Type B pancreatic cell (in vitro differentiated cells): ENCODE results near the gene ATRX. TPM values are rescaled to one million over a fixed set of nuclear protein-coding genes. Genes with fewer than 3 reads are reported as not detected.
"Not testable (repeated sequence)": the region's sequence is repeated elsewhere in the genome, so short reads cannot be mapped to it uniquely, and the experiment has no call there.

Source experiments
- DNase-seq: peaks from one replicate; pipeline ENCODE4 v3.0.0; 2021; ENCODE audit warnings: mixed read lengths; ENCODE audit not compliant: unreplicated experiment; ENCODE audit errors: extremely low spot score
- H3K27ac Mint-ChIP-seq: 2 replicates; pipeline ENCODE4 v1.8.0; 2021; ENCODE audit warnings: mild to moderate bottlenecking, mixed read lengths
- H3K27me3 Mint-ChIP-seq: 2 replicates; pipeline ENCODE4 v1.8.0; 2021; ENCODE audit warnings: mixed read lengths
- H3K36me3 Mint-ChIP-seq: 2 replicates; pipeline ENCODE4 v1.8.0; 2021; ENCODE audit warnings: mixed read lengths
- H3K4me1 Mint-ChIP-seq: one replicate; pipeline ENCODE4 v1.8.0; 2021; ENCODE audit warnings: mixed read lengths; ENCODE audit not compliant: unreplicated experiment
- H3K4me3 Mint-ChIP-seq: 2 replicates; pipeline ENCODE4 v1.8.0; 2021; ENCODE audit warnings: mild to moderate bottlenecking, mixed read lengths
- H3K9me3 Mint-ChIP-seq: 2 replicates; pipeline ENCODE4 v1.8.0; 2021; ENCODE audit warnings: mixed read lengths
- total RNA-seq: library from RNA; stranded (reverse); gene quantifications from 2 replicates; pipeline ENCODE4 v1.2.1, GENCODE V29; 2021; ENCODE audit warnings: low replicate concordance
- TF ChIP-seq, protein P1 (sequence below): fragments of 200-600 bp; sonication (generic); conservative IDR thresholded peaks from 2 replicates; pipeline ENCODE4 v1.5.0; 2021; ENCODE audit warnings: antibody characterized with exemption, mild to moderate bottlenecking

Gene ATRX
- total RNA-seq, 1 donor from 2014 or later: 110 TPM

- H3K4me3 Mint-ChIP-seq: no peak overlapping the region
- H3K9me3 Mint-ChIP-seq: no peaks in the 10 kb centered on the region
- H3K27me3 Mint-ChIP-seq: no peaks in the 10 kb centered on the region
- H3K4me1 Mint-ChIP-seq: no peaks in the 10 kb centered on the region
- peaks cover 11% of the 10 kb centered on the region for H3K36me3 Mint-ChIP-seq
- no peak overlapping the region for H3K27ac Mint-ChIP-seq
- DNase-seq: no peak
- TF ChIP-seq, protein P1, sequence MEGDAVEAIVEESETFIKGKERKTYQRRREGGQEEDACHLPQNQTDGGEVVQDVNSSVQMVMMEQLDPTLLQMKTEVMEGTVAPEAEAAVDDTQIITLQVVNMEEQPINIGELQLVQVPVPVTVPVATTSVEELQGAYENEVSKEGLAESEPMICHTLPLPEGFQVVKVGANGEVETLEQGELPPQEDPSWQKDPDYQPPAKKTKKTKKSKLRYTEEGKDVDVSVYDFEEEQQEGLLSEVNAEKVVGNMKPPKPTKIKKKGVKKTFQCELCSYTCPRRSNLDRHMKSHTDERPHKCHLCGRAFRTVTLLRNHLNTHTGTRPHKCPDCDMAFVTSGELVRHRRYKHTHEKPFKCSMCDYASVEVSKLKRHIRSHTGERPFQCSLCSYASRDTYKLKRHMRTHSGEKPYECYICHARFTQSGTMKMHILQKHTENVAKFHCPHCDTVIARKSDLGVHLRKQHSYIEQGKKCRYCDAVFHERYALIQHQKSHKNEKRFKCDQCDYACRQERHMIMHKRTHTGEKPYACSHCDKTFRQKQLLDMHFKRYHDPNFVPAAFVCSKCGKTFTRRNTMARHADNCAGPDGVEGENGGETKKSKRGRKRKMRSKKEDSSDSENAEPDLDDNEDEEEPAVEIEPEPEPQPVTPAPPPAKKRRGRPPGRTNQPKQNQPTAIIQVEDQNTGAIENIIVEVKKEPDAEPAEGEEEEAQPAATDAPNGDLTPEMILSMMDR: no peak
Measured at GRCh38 chrX:77771601-77772000, 14.4 kb downstream of the ATRX start.

- Mint-ChIP-seq H3K4me3 (no peak overlapping the region), H3K4me1 (no peaks in the 10 kb centered on the region), H3K36me3 (peaks cover 13% of the 10 kb centered on the region), H3K27me3 (no peaks in the 10 kb centered on the region), H3K27ac (no peak overlapping the region), H3K9me3 (no peaks in the 10 kb centered on the region)
- TF ChIP-seq, protein P1: no peak
- no peak for DNase-seq
Measured at GRCh38 chrX:77768787-77769186, 17.2 kb downstream of the ATRX start.

DNA sequence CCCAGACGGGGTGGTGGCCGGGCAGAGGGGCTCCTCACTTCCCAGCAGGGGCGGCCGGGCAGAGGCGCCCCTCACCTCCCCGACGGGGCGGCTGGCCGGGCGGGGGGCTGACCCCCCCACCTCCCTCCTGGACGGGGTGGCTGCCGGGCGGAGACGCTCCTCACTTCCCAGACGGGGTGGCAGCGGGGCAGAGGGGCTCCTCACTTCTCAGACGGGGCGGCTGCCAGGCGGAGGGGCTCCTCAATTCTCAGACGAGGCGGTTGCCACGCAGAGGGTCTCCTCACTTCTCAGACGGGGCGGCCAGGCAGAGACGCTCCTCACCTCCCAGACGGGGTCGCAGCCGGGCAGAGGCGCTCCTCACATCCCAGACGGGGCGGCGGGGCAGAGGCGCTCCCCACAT is 19.8 kb downstream of the ATRX start:
- not testable (repeated sequence) for H3K9me3 Mint-ChIP-seq, H3K4me1 Mint-ChIP-seq, DNase-seq, H3K27me3 Mint-ChIP-seq, H3K27ac Mint-ChIP-seq, H3K4me3 Mint-ChIP-seq
- H3K36me3 Mint-ChIP-seq: peaks cover 14% of the 10 kb centered on the region

DNA sequence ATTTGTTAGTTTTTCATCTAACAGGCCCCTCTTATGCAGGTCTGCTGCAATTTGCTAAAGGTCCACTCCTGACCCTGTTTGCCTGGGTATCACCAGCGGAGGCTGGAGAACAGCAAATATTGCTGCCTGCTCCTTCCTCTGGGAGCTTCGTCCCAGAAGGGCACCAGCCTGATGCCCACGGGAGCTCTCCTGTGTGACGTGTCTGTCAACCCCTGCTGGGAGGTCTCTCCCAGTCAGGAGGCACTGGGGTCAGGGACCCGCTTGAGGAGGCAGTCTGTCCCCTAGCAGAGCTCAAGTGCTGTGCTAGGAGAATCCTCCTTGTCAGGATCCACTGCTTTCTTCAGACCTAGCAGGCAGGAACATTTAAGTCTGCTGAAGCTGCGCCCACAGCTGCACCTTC is 30.5 kb downstream of the ATRX start:
- no peaks in the 10 kb centered on the region for H3K4me1 Mint-ChIP-seq
- TF ChIP-seq, protein P1: no peak
- peaks cover 3% of the 10 kb centered on the region for H3K36me3 Mint-ChIP-seq
- H3K9me3 Mint-ChIP-seq: peaks cover 4% of the 10 kb centered on the region
- DNase-seq: no peak
- no peak overlapping the region for H3K27ac Mint-ChIP-seq
- no peak overlapping the region for H3K4me3 Mint-ChIP-seq
- H3K27me3 Mint-ChIP-seq: no peaks in the 10 kb centered on the region

GRCh38 chrX:77753942-77754341 is 32.1 kb downstream of the ATRX start:
- H3K4me1 Mint-ChIP-seq, H3K9me3 Mint-ChIP-seq, H3K27me3 Mint-ChIP-seq, H3K36me3 Mint-ChIP-seq, DNase-seq, H3K27ac Mint-ChIP-seq, H3K4me3 Mint-ChIP-seq: not testable (repeated sequence)

- Mint-ChIP-seq H3K4me1 (no peaks in the 10 kb centered on the region), H3K9me3 (peaks cover under 1% of the 10 kb centered on the region)
Measured at GRCh38 chrX:77749695-77750094, 36.3 kb downstream of the ATRX start.

More at GRCh38 chrX:77749695-77750094, 36.3 kb downstream of the ATRX start:
- H3K27me3 Mint-ChIP-seq: no peaks in the 10 kb centered on the region
- H3K27ac Mint-ChIP-seq: no peak overlapping the region
- no peaks in the 10 kb centered on the region for H3K36me3 Mint-ChIP-seq
- no peak for DNase-seq
- H3K4me3 Mint-ChIP-seq: no peak overlapping the region
- TF ChIP-seq, protein P1: no peak
